K562 (cell line): ENCODE measurements around the gene TAS2R7. TPM values are rescaled to one million over a fixed set of nuclear protein-coding genes. Genes with fewer than 3 reads are reported as not detected.

ENCODE experiments used
- ATAC-seq: fragments of 200-7000 bp; cut with Tn5 transposase; 3 replicates; pipeline ENCODE4 v1.9.1; 2020; ENCODE audit warnings: moderate library complexity
- BruUV-seq: library from RNA; stranded (reverse); fragments of 400-500 nt; replicated peaks from 2 replicates; lab custom pipeline; 2021; lab: Mats Ljungman, UMichigan
- CTCF ChIA-PET: fragments of 300-600 bp; formaldehyde crosslinking; extraction: SDS; loops from one replicate; lab custom pipeline; 2021; ENCODE audit warnings: low intra/inter-chr PET ratio; lab: Yijun Ruan, JAX
- POLR2A ChIA-PET: fragments of 300-600, 350-650 bp; sonication (Branson Sonifier 250); formaldehyde crosslinking; extraction: SDS; loops from one replicate; lab custom pipeline; 2021; ENCODE audit warnings: antibody characterized with exemption, inconsistent platforms; lab: Yijun Ruan, JAX
- DNase-seq, 4 experiments: peaks; one replicate each; pipeline versions ENCODE4 v3.0.0 to v3.0.0-alpha.2; 2011 to 2018; ENCODE audit warnings: low spot score in 3 of 4, mixed read lengths in 3 of 4; ENCODE audit errors: extremely low read depth in 1 of 4
- FAIRE-seq: peaks from 2 replicates; lab custom pipeline; 2011; peaks lifted over from hg19 to GRCh38; lab: Jason Lieb, UNC
- H2AFZ ChIP-seq: 2 replicates; pipeline ENCODE4 v1.6.0; 2011; ENCODE audit warnings: low read depth, low read length, control low read depth, inconsistent platforms
- H3K27ac ChIP-seq: fragments of 200-600 bp; 3 replicates; pipeline ENCODE4 v1.8.0; 2011; ENCODE audit warnings: low read depth, mild to moderate bottlenecking, control low read depth, inconsistent platforms, low read length, moderate library complexity, mixed read lengths; ENCODE audit errors: extremely low read depth
- H3K27me3 ChIP-seq, 2 experiments: fragments of 300-600 bp in 1 of 2; 2 replicates in 1 of 2; 3 replicates in 1 of 2; pipeline versions ENCODE4 v1.6.0 to v1.8.0; 2011; ENCODE audit warnings: inconsistent platforms in 2 of 2, low read length in 2 of 2, mild to moderate bottlenecking in 1 of 2, mixed read lengths in 1 of 2, moderate library complexity in 1 of 2; ENCODE audit not compliant: control insufficient read depth in 2 of 2, insufficient read depth in 2 of 2
- H3K36me3 ChIP-seq: fragments of 300-600 bp; 3 replicates; pipeline ENCODE4 v1.8.0; 2011; ENCODE audit warnings: mild to moderate bottlenecking, low read length, inconsistent platforms; ENCODE audit not compliant: control insufficient read depth, insufficient read depth
- H3K4me1 ChIP-seq, 2 experiments: fragments of 200-600 bp in 1 of 2; replicated peaks in 1 of 2; 2 replicates in 1 of 2; 3 replicates in 1 of 2; pipeline versions ENCODE4 v1.5.1 to v1.8.0; 2011; ENCODE audit warnings: inconsistent platforms in 2 of 2, low read length in 2 of 2, mild to moderate bottlenecking in 1 of 2, mixed read lengths in 1 of 2, moderate library complexity in 1 of 2; ENCODE audit not compliant: control insufficient read depth in 2 of 2, insufficient read depth in 2 of 2
- H3K4me2 ChIP-seq: 2 replicates; pipeline ENCODE4 v1.6.1; 2011; ENCODE audit warnings: low read length, control low read depth, inconsistent platforms, mixed read lengths; ENCODE audit not compliant: insufficient read depth
- H3K4me3 ChIP-seq: fragments of 200-600 bp; sonication (generic), shearing (Covaris generic); 2 replicates; pipeline ENCODE4 v1.5.1; 2016; ENCODE audit warnings: control low read depth, inconsistent platforms
- H3K79me2 ChIP-seq: fragments of 200-600 bp; 3 replicates; pipeline ENCODE4 v1.8.0; 2011; ENCODE audit warnings: low read length, inconsistent platforms; ENCODE audit not compliant: control insufficient read depth, insufficient read depth
- H3K9ac ChIP-seq, 2 experiments: 2 replicates each; pipeline versions ENCODE4 v1.6.0 to v1.6.1; 2011; ENCODE audit warnings: low read depth in 2 of 2, low read length in 2 of 2, control low read depth in 1 of 2, inconsistent platforms in 1 of 2, mild to moderate bottlenecking in 1 of 2, mixed read lengths in 1 of 2; ENCODE audit not compliant: insufficient read depth in 1 of 2
- H3K9me1 ChIP-seq: one replicate; pipeline ENCODE4 v1.6.0; 2011; ENCODE audit warnings: inconsistent platforms, mild to moderate bottlenecking, low read length, moderate library complexity; ENCODE audit not compliant: control insufficient read depth, insufficient read depth
- H3K9me3 ChIP-seq: replicated peaks from 2 replicates; pipeline ENCODE4 v1.5.1; 2011; ENCODE audit warnings: low read depth, low read length, inconsistent platforms; ENCODE audit not compliant: control insufficient read depth, insufficient read depth
- H4K20me1 ChIP-seq: replicated peaks from 2 replicates; pipeline ENCODE4 v1.6.1; 2011; ENCODE audit warnings: low read length, inconsistent platforms, mixed read lengths; ENCODE audit not compliant: control insufficient read depth, insufficient read depth
- SMAD4 ChIP-seq: fragments of 250-450 bp; sonication (Bioruptor Pico); conservative IDR thresholded peaks from 2 replicates; pipeline ENCODE4 v1.8.0; 2021; ENCODE audit warnings: inconsistent platforms, mild to moderate bottlenecking, moderate library complexity
- TEAD1 ChIP-seq, 2 experiments: fragments of 450-650 bp in 1 of 2; sonication (generic) in 1 of 2; formaldehyde crosslinking; IDR thresholded peaks; 2 replicates each; pipeline versions ENCODE4 v1.4.0 to v1.8.0; 2020 to 2022; ENCODE audit warnings: mild to moderate bottlenecking in 2 of 2, missing genetic modification reagents in 1 of 2
- ZNF143 ChIP-seq: sonication (generic); formaldehyde crosslinking; IDR thresholded peaks from 2 replicates; pipeline ENCODE4 v1.9.0; 2022; ENCODE audit warnings: mild to moderate bottlenecking, missing genetic modification reagents
- ZNF263 ChIP-seq: sonication (generic); formaldehyde crosslinking; IDR thresholded peaks from 2 replicates; pipeline ENCODE4 v1.8.0; 2022; ENCODE audit warnings: mild to moderate bottlenecking, missing genetic modification reagents, borderline replicate concordance
- WGBS: fragments of 100-300 bp; shearing (Covaris generic); methylation state at CpG from one replicate; pipeline ENCODE4 v1.1.6; 2016; ENCODE audit warnings: low coverage, mixed read lengths; ENCODE audit not compliant: insufficient coverage; ENCODE audit errors: missing lambda C conversion rate; 5-methylcytosine and 5-hydroxymethylcytosine counted together
- in situ Hi-C: fragments of 300-500 bp; cut with MboI; formaldehyde crosslinking; loops from 4 replicates; pipeline ENCODE4 v1.15.0; 2018; ENCODE audit warnings: inconsistent platforms, mixed read lengths
- intact Hi-C: fragments of 100-400 bp; cut with micrococcal nuclease; formaldehyde crosslinking; loops from 2 replicates; pipeline ENCODE4 v1.14.2; 2022
- polyA plus RNA-seq, 8 experiments: library from polyadenylated mRNA; depleted of rRNA in 4 of 8; stranded (reverse) in 5 of 8; unstranded in 3 of 8; fragments of >200 nt; fragmentation: Nextera tagmentation in 2 of 8; fragmentation: Illumina TruSeq in 1 of 8; extraction: Ambion mirVana in 2 of 8; extraction: Trizol in 1 of 8; gene quantifications; 2 replicates each; pipeline versions ENCODE4 v1.2.1 to v1.2.3, GENCODE V29; 2011 to 2014; ENCODE audit warnings: inconsistent platforms in 1 of 8, missing spikeins in 1 of 8
- small RNA-seq: library from RNA; depleted of rRNA; stranded (forward); fragments of <200 nt; gene quantifications from one replicate; pipeline ENCODE3, GENCODE V24; 2014
- total RNA-seq, 7 experiments: library from RNA; depleted of rRNA in 6 of 7; stranded (reverse); fragments of >200 nt in 6 of 7; fragmentation: Illumina TruSeq in 2 of 7; extraction: Trizol in 2 of 7; gene quantifications; 2 replicates each; pipeline versions ENCODE4 v1.2.1 to v1.2.3, GENCODE V29; 2011 to 2021; ENCODE audit warnings: low replicate concordance in 1 of 7
- TF ChIP-seq, protein P1 (sequence below), 3 experiments: IDR thresholded peaks in 2 of 3; conservative IDR thresholded peaks in 1 of 3; 2 replicates each; pipeline ENCODE4 v1.5.1; 2011 to 2012; ENCODE audit warnings: low read length in 3 of 3, mild to moderate bottlenecking in 3 of 3, control low read depth in 2 of 3, improper control_type of control experiment in 1 of 3, inconsistent platforms in 1 of 3, low read depth in 1 of 3, mixed read lengths in 1 of 3, moderate library complexity in 1 of 3; ENCODE audit not compliant: insufficient read depth in 2 of 3
- TF ChIP-seq, protein P2 (sequence below): fragments of 450-650 bp; IDR thresholded peaks from 2 replicates; pipeline ENCODE4 v1.6.1; 2018; ENCODE audit warnings: mild to moderate bottlenecking, low read depth; ENCODE audit not compliant: partially characterized antibody

The TAS2R7 gene
- total and polyA plus RNA-seq, 9 of the 15 experiments (the other 6 are each of a cell fraction or from before 2014, with no cell fraction given) = not detected

- ATAC-seq (no peak), DNase-seq (no peak), FAIRE-seq (no peak)
- no TSS peak for BruUV-seq
- ChIA-PET POLR2A (no interaction called here), CTCF (no interaction called here)
- H3K4me1 ChIP-seq = no peaks in the 10 kb centered on the region; a peak in 2 of 5 replicates
- H3K9me1 ChIP-seq = no peaks in the 10 kb centered on the region
- no peaks in the 10 kb centered on the region for H3K79me2 ChIP-seq
- no peaks in the 10 kb centered on the region for H3K27me3 ChIP-seq
- 0% methylated on average over 4 of the region's 4 CpGs for WGBS
- H2AFZ ChIP-seq = no peak overlapping the region
- no peak overlapping the region for H3K4me3 ChIP-seq
- intact Hi-C loops (loop anchor here (10.0 kb wide), 1 partner anchor 518 kb away; no protein-coding TSS in a partner anchor), in situ Hi-C loops (no loop called here)
- H3K36me3 ChIP-seq = no peaks in the 10 kb centered on the region
- no peaks in the 10 kb centered on the region for H3K9me3 ChIP-seq
- H3K4me2 ChIP-seq = no peak overlapping the region
- H3K27ac ChIP-seq = no peak overlapping the region
- no peaks in the 10 kb centered on the region for H4K20me1 ChIP-seq
- TF ChIP-seq ZNF263 (CRISPR knock-in tag) (no peak), SMAD4 (CRISPR knock-in tag) (no peak), ZNF143 (CRISPR knock-in tag) (no peak), TEAD1 (CRISPR knock-in tag; IDR thresholded peaks at IDR 0.05) (no peak)
- TF ChIP-seq, protein P1, sequence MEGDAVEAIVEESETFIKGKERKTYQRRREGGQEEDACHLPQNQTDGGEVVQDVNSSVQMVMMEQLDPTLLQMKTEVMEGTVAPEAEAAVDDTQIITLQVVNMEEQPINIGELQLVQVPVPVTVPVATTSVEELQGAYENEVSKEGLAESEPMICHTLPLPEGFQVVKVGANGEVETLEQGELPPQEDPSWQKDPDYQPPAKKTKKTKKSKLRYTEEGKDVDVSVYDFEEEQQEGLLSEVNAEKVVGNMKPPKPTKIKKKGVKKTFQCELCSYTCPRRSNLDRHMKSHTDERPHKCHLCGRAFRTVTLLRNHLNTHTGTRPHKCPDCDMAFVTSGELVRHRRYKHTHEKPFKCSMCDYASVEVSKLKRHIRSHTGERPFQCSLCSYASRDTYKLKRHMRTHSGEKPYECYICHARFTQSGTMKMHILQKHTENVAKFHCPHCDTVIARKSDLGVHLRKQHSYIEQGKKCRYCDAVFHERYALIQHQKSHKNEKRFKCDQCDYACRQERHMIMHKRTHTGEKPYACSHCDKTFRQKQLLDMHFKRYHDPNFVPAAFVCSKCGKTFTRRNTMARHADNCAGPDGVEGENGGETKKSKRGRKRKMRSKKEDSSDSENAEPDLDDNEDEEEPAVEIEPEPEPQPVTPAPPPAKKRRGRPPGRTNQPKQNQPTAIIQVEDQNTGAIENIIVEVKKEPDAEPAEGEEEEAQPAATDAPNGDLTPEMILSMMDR (IDR thresholded peaks at IDR 0.05 in 2 of 3, conservative IDR thresholded peaks at IDR 0.05 in 1 of 3; ENCODE audit: insufficient read depth in 2 of 3, low read depth in 1 of 3, low read length in 3 of 3) = no peak
- TF ChIP-seq, protein P2, sequence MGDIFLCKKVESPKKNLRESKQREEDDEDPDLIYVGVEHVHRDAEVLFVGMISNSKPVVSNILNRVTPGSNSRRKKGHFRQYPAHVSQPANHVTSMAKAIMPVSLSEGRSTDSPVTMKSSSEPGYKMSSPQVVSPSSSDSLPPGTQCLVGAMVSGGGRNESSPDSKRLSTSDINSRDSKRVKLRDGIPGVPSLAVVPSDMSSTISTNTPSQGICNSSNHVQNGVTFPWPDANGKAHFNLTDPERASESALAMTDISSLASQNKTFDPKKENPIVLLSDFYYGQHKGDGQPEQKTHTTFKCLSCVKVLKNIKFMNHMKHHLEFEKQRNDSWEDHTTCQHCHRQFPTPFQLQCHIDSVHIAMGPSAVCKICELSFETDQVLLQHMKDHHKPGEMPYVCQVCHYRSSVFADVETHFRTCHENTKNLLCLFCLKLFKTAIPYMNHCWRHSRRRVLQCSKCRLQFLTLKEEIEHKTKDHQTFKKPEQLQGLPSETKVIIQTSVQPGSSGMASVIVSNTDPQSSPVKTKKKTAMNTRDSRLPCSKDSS = no peak
- TF ChIP-seq, all 486 proteins: peak for 0
- no peak overlapping the region for H3K9ac ChIP-seq
Measured at GRCh38 chr12:10753059-10753458, 49.4 kb downstream of the TAS2R7 start.

Small RNA genes lying within 50 kb of the gene (small RNA-seq; reads per million reads assigned to genes)
- not detected for gene PRR4

Other genes with a start within 250 kb of the TAS2R7 start
Only the 7 nearest of the 15 such genes appear.
- 81.5 and 129 TPM in 2 replicates for gene YBX3, start 79.3 kb downstream of the TAS2R7 start, total RNA-seq (2014; rRNA removed)
- gene YBX3, start 79.3 kb downstream of the TAS2R7 start, total RNA-seq (2014; rRNA removed; fragmentation: Illumina TruSeq; extraction: Trizol) = 86.4 and 100 TPM in 2 replicates
- gene YBX3, start 79.3 kb downstream of the TAS2R7 start, total RNA-seq (2015; rRNA removed; fragmentation: Illumina TruSeq; extraction: Trizol) = 72.3 and 75.3 TPM in 2 replicates
- 196 and 210 TPM in 2 replicates for gene YBX3, start 79.3 kb downstream of the TAS2R7 start, total RNA-seq (2021)
- 36.7 and 64.4 TPM in 2 replicates for gene YBX3, start 79.3 kb downstream of the TAS2R7 start, polyA plus RNA-seq (2011; rRNA removed)
- 193 and 239 TPM in 2 replicates for gene YBX3, start 79.3 kb downstream of the TAS2R7 start, polyA plus RNA-seq (2014; fragmentation: Illumina TruSeq; extraction: Trizol)
- gene YBX3, start 79.3 kb downstream of the TAS2R7 start, polyA plus RNA-seq (2014; fragmentation: Nextera tagmentation; extraction: Ambion mirVana) = 10 to 100 TPM; 47.0 to 51.2 TPM
- 89.2 and 107 TPM in 2 replicates for gene YBX3, start 79.3 kb downstream of the TAS2R7 start, polyA plus RNA-seq (2014; rRNA removed)
- not detected in 2 replicates for gene TAS2R8, start 4.7 kb upstream of the TAS2R7 start, total RNA-seq (2014; rRNA removed)
- not detected in 2 replicates for gene TAS2R8, start 4.7 kb upstream of the TAS2R7 start, total RNA-seq (2014; rRNA removed; fragmentation: Illumina TruSeq; extraction: Trizol)
- gene TAS2R8, start 4.7 kb upstream of the TAS2R7 start, total RNA-seq (2015; rRNA removed; fragmentation: Illumina TruSeq; extraction: Trizol) = not detected in 2 replicates
- not detected in 2 replicates for gene TAS2R8, start 4.7 kb upstream of the TAS2R7 start, total RNA-seq (2021)
- gene TAS2R8, start 4.7 kb upstream of the TAS2R7 start, polyA plus RNA-seq (2011; rRNA removed) = not detected in 2 replicates
- not detected in 2 replicates for gene TAS2R8, start 4.7 kb upstream of the TAS2R7 start, polyA plus RNA-seq (2014; fragmentation: Illumina TruSeq; extraction: Trizol)
- not detected for gene TAS2R8, start 4.7 kb upstream of the TAS2R7 start, polyA plus RNA-seq (2014; fragmentation: Nextera tagmentation; extraction: Ambion mirVana)
- not detected in 2 replicates for gene TAS2R8, start 4.7 kb upstream of the TAS2R7 start, polyA plus RNA-seq (2014; rRNA removed)
- gene TAS2R9, start 7.5 kb upstream of the TAS2R7 start, total RNA-seq (2014; rRNA removed) = not detected in 2 replicates
- gene TAS2R9, start 7.5 kb upstream of the TAS2R7 start, total RNA-seq (2014; rRNA removed; fragmentation: Illumina TruSeq; extraction: Trizol) = not detected in 2 replicates
- gene TAS2R9, start 7.5 kb upstream of the TAS2R7 start, total RNA-seq (2015; rRNA removed; fragmentation: Illumina TruSeq; extraction: Trizol) = not detected in 2 replicates
- not detected in 2 replicates for gene TAS2R9, start 7.5 kb upstream of the TAS2R7 start, total RNA-seq (2021)
- not detected in 2 replicates for gene TAS2R9, start 7.5 kb upstream of the TAS2R7 start, polyA plus RNA-seq (2011; rRNA removed)
- gene TAS2R9, start 7.5 kb upstream of the TAS2R7 start, polyA plus RNA-seq (2014; fragmentation: Illumina TruSeq; extraction: Trizol) = not detected in 2 replicates
- gene TAS2R9, start 7.5 kb upstream of the TAS2R7 start, polyA plus RNA-seq (2014; fragmentation: Nextera tagmentation; extraction: Ambion mirVana) = not detected
- gene TAS2R9, start 7.5 kb upstream of the TAS2R7 start, polyA plus RNA-seq (2014; rRNA removed) = not detected in 2 replicates
- not detected in 2 replicates for gene TAS2R10, start 23.7 kb upstream of the TAS2R7 start, total RNA-seq (2014; rRNA removed)
- 0.16 and 0.22 TPM in 2 replicates for gene TAS2R10, start 23.7 kb upstream of the TAS2R7 start, total RNA-seq (2014; rRNA removed; fragmentation: Illumina TruSeq; extraction: Trizol)
- gene TAS2R10, start 23.7 kb upstream of the TAS2R7 start, total RNA-seq (2015; rRNA removed; fragmentation: Illumina TruSeq; extraction: Trizol) = 0.51 and 0.53 TPM in 2 replicates
- gene TAS2R10, start 23.7 kb upstream of the TAS2R7 start, total RNA-seq (2021) = not detected in 2 replicates
- not detected in 2 replicates for gene TAS2R10, start 23.7 kb upstream of the TAS2R7 start, polyA plus RNA-seq (2011; rRNA removed)
- gene TAS2R10, start 23.7 kb upstream of the TAS2R7 start, polyA plus RNA-seq (2014; fragmentation: Illumina TruSeq; extraction: Trizol) = not detected in 2 replicates
- gene TAS2R10, start 23.7 kb upstream of the TAS2R7 start, polyA plus RNA-seq (2014; fragmentation: Nextera tagmentation; extraction: Ambion mirVana) = not detected
- not detected in 2 replicates for gene TAS2R10, start 23.7 kb upstream of the TAS2R7 start, polyA plus RNA-seq (2014; rRNA removed)
- gene PRR4, start 46.8 kb upstream of the TAS2R7 start, total RNA-seq (2014; rRNA removed) = 0.45 and 1.6 TPM in 2 replicates
- gene PRR4, start 46.8 kb upstream of the TAS2R7 start, total RNA-seq (2014; rRNA removed; fragmentation: Illumina TruSeq; extraction: Trizol) = 2.6 and 2.8 TPM in 2 replicates
- gene PRR4, start 46.8 kb upstream of the TAS2R7 start, total RNA-seq (2015; rRNA removed; fragmentation: Illumina TruSeq; extraction: Trizol) = 3.0 and 3.1 TPM in 2 replicates
- 1.6 and 2.1 TPM in 2 replicates for gene PRR4, start 46.8 kb upstream of the TAS2R7 start, total RNA-seq (2021)
- gene PRR4, start 46.8 kb upstream of the TAS2R7 start, polyA plus RNA-seq (2011; rRNA removed) = 0.89 and 2.8 TPM in 2 replicates
- 3.2 and 5.0 TPM in 2 replicates for gene PRR4, start 46.8 kb upstream of the TAS2R7 start, polyA plus RNA-seq (2014; fragmentation: Illumina TruSeq; extraction: Trizol)
- 1 to 10 TPM; 1.8 to 3.3 TPM for gene PRR4, start 46.8 kb upstream of the TAS2R7 start, polyA plus RNA-seq (2014; fragmentation: Nextera tagmentation; extraction: Ambion mirVana)
- gene PRR4, start 46.8 kb upstream of the TAS2R7 start, polyA plus RNA-seq (2014; rRNA removed) = 1.4 TPM in 2 replicates
- 6.2 and 7.6 TPM in 2 replicates for gene PRH1, start 81.6 kb upstream of the TAS2R7 start, total RNA-seq (2014; rRNA removed)
- gene PRH1, start 81.6 kb upstream of the TAS2R7 start, total RNA-seq (2014; rRNA removed; fragmentation: Illumina TruSeq; extraction: Trizol) = 12.5 and 16.7 TPM in 2 replicates
- 14.2 and 14.5 TPM in 2 replicates for gene PRH1, start 81.6 kb upstream of the TAS2R7 start, total RNA-seq (2015; rRNA removed; fragmentation: Illumina TruSeq; extraction: Trizol)
- gene PRH1, start 81.6 kb upstream of the TAS2R7 start, total RNA-seq (2021) = 4.1 and 6.0 TPM in 2 replicates
- gene PRH1, start 81.6 kb upstream of the TAS2R7 start, polyA plus RNA-seq (2011; rRNA removed) = 3.4 and 4.1 TPM in 2 replicates
- gene PRH1, start 81.6 kb upstream of the TAS2R7 start, polyA plus RNA-seq (2014; fragmentation: Illumina TruSeq; extraction: Trizol) = 1.7 and 2.3 TPM in 2 replicates
- 1 to 10 TPM; 1.2 to 7.3 TPM for gene PRH1, start 81.6 kb upstream of the TAS2R7 start, polyA plus RNA-seq (2014; fragmentation: Nextera tagmentation; extraction: Ambion mirVana)
- gene PRH1, start 81.6 kb upstream of the TAS2R7 start, polyA plus RNA-seq (2014; rRNA removed) = 1.1 and 1.6 TPM in 2 replicates
- 0.57 and 0.59 TPM in 2 replicates for gene TAS2R13, start 106.9 kb upstream of the TAS2R7 start, total RNA-seq (2014; rRNA removed)
- 1.1 and 1.7 TPM in 2 replicates for gene TAS2R13, start 106.9 kb upstream of the TAS2R7 start, total RNA-seq (2014; rRNA removed; fragmentation: Illumina TruSeq; extraction: Trizol)
- 1.4 and 1.6 TPM in 2 replicates for gene TAS2R13, start 106.9 kb upstream of the TAS2R7 start, total RNA-seq (2015; rRNA removed; fragmentation: Illumina TruSeq; extraction: Trizol)
- gene TAS2R13, start 106.9 kb upstream of the TAS2R7 start, total RNA-seq (2021) = 0.44 and 0.49 TPM in 2 replicates
- 0.19 and 0.26 TPM in 2 replicates for gene TAS2R13, start 106.9 kb upstream of the TAS2R7 start, polyA plus RNA-seq (2011; rRNA removed)
- gene TAS2R13, start 106.9 kb upstream of the TAS2R7 start, polyA plus RNA-seq (2014; fragmentation: Illumina TruSeq; extraction: Trizol) = 0.07 TPM in 1 of 2 replicates, not detected in the other
- gene TAS2R13, start 106.9 kb upstream of the TAS2R7 start, polyA plus RNA-seq (2014; fragmentation: Nextera tagmentation; extraction: Ambion mirVana) = not detected
- not detected in 2 replicates for gene TAS2R13, start 106.9 kb upstream of the TAS2R7 start, polyA plus RNA-seq (2014; rRNA removed)